GM19324 (cell line): ENCODE measurements around the gene HCRTR2.
"Not testable (repeated sequence)": the region's sequence is repeated elsewhere in the genome, so short reads cannot be mapped to it uniquely, and the experiment has no call there.

ENCODE experiments used
- ATAC-seq: cut with Tn5 transposase; IDR thresholded peaks from one replicate; pipeline ENCODE4 v1.9.1; 2021; ENCODE audit warnings: mild to moderate bottlenecking, moderate library complexity; ENCODE audit not compliant: unreplicated experiment, low FRiP score

HCRTR2 gene

DNA sequence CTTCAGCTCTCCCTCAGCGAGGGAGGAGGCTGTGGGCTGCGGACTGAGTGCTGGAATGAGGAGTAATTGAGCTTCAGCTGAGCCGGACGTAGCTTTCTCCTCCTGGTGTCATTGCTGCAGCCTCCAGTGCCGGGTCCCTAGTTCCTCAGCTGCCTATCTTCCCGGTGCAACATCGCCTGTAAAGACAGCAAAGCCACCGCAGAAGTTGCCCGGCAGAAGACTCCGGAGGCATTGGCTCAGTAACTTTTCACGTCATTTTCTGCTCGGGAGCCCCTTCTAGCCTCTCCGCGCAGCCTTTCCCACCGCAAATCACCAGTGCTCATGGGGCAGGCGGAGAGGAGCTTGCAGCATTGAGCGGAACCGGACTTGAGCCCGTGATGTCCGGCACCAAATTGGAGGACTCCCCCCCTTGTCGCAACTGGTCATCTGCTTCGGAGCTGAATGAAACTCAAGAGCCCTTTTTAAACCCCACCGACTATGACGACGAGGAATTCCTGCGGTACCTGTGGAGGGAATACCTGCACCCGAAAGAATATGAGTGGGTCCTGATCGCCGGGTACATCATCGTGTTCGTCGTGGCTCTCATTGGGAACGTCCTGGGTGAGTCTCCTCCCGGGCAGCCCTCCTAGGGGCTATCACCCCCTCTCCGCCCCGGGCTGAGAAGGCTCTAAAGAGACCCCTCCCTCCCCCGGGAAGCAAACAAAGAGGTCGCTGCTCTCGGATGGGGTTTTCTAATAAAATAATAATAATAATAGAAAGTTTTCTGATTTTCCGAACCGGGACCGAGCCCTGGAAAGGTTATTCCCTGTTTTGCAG is at the start of gene HCRTR2:
TSS of gene HCRTR2 (plus strand) at position 305 of the 816 bp plus-strand sequence. CDS start at position 378, 73 bp downstream.
- ATAC-seq: no peak

DNA sequence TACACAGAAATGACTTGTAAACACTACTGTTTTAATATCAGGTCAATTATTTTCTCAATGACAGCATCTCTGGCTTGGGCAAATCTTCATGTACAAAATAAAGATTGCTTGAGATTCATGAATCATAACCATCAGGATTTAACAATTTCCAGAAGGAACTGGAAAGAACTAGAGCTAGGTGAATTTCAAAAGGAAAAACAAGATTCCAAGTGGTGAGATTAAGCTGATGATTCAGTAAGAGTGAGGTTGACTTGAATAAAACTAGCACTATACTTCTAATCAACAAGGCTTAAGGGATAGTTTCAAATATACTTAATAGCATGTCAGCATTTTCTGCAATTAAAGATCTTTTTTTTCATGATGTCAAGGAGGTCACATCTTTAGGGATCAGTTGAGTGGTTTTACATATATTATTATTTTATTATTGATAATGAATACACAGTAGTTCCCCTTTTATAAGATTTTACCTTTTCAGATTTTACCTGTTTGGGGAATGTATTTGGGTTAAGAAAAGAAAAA is 43.5 kb upstream of the HCRTR2 start:
- no peak for ATAC-seq

DNA sequence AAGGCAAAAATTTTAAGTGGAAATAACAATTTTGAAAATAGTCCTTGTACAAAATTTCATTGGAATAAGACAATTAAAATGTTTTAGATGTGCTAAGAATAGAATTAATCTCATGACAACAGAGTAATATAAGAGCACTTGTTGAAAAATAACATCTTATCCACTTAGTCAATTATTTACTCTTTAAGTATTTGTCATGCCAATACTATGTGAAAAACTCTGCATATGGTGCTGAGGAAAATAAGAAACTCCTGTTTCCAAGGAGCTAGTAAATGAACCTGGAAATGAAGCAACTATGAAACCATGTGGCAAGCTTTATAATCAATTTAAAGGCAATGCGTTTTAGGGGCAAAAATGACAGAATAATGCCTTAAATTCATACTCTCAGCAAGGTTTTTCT is 42.7 kb upstream of the HCRTR2 start:
- ATAC-seq: no peak

DNA sequence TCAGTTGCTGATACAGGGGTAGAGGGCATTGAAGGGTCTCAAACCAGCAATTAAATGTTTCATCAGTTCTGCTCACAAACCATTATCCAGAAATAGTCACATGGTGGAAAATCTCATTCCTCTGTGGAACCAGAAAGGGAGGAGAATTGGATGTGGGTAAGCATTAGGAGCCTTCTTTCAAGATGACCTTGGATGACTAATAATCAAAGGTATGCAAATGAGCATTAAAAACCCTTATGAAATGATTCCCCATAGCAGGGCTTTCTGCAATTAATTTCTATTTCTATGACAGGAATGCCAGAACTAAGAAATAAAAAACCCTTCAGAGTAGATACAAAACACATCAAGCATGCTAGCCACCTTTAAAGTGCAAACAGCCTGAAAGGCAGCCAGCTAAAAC is 37.4 kb upstream of the HCRTR2 start:
- no peak for ATAC-seq

DNA sequence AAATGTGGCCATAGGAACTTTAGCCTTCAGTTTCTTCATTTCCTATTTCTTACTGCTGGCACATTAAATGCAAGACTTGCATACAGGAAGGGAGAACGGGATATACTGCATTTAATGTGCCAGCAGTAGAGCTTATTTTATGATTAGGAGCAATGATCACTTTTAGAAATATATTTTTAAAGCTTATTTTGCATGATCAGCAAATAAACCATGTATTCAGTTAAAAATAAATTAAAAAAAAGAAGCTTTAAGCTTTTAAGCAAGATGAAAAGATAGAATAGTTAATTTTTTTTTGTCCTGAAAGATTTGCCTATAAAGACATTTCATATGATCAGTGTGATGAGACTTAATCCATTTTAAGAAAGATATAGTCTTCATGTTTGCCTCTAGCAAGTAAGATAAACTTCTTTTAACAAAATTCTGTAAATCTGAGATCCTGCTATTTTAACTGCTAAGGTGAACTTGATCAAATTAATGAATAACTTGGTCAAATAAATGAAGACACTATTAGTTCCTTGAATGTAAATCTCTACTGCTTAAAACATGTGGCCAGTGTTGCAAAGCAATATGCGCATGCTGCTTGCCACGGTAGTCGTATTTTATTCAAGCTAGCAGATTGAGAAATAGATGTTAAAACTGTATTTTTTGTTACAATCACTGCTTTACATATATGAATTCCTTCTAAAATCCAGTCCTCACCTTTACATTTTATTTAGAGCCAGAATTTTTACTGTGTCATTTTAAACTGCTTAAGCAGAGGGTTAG is 36.2 kb upstream of the HCRTR2 start:
- ATAC-seq: no peak

- no peak for ATAC-seq
These were observed 32.7 kb upstream of the HCRTR2 start for GRCh38 chr6:55141611-55142010.

GRCh38 chr6:55142610-55143009 is 31.7 kb upstream of the HCRTR2 start:
- ATAC-seq: no peak

DNA sequence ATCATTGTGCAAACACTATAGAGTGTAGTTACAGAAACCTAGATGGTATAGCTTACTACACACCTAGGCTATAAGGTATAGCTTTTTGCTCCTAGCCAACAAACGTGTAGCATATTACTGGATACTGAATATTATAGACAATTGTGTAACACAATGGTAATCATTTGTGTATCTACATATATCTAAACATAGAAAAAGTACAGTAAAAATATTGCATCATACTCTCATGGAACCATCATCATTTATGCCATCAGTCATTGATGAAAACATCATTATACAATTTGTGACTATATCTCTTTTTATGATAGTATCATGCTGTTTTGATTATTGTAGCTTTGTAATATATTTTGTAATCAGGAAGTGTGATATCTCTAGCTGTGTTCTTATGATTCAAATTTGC is 21.0 kb upstream of the HCRTR2 start:
- no peak for ATAC-seq

- ATAC-seq: not testable (repeated sequence)
These were observed 15.5 kb upstream of the HCRTR2 start for GRCh38 chr6:55158784-55159183.

- ATAC-seq: no peak
These were observed 6.5 kb upstream of the HCRTR2 start for GRCh38 chr6:55167860-55168259.

GRCh38 chr6:55175078-55176049 is 1.0 kb downstream of the HCRTR2 start:
- no peak for ATAC-seq

DNA sequence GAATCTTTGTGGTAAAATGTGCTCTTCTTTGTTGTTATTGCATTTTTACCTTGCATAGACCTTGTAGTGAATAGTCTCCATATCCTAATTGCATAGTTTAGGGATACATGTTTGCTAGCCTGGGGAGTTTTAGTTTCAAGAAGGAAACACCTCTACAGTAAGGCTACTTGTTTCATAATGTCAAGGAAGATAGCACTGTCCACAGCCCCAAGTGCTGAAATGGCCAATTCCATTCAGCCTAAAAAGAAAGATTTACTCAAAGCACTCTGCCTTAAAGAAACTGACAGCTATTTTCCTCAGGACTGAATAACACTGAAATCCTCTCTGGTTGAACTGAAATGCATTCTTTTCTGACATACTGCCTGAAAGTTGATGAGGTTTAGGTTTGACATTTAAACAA is 2.6 kb downstream of the HCRTR2 start:
- ATAC-seq: no peak

DNA sequence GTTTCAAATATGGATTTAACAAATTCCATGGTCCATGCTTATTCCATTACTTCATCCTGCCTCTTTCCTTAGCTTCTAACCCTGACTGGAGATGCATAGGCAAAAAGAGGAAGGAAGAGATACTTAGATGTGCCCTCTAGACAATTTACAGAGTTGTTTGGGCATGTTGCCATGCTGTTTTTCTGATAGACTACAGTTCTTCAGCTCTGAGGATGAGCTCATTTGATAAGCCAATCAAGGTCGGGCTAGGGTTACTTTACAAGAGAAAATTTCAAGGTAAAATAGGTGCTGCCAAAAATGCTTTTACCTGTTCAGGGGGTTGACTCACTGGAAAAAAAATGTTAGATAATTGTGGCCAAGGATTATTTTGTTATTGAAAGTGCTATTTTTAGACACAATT is 5.9 kb downstream of the HCRTR2 start:
- no peak for ATAC-seq

GRCh38 chr6:55182016-55182650 is 7.8 kb downstream of the HCRTR2 start:
- ATAC-seq: no peak

DNA sequence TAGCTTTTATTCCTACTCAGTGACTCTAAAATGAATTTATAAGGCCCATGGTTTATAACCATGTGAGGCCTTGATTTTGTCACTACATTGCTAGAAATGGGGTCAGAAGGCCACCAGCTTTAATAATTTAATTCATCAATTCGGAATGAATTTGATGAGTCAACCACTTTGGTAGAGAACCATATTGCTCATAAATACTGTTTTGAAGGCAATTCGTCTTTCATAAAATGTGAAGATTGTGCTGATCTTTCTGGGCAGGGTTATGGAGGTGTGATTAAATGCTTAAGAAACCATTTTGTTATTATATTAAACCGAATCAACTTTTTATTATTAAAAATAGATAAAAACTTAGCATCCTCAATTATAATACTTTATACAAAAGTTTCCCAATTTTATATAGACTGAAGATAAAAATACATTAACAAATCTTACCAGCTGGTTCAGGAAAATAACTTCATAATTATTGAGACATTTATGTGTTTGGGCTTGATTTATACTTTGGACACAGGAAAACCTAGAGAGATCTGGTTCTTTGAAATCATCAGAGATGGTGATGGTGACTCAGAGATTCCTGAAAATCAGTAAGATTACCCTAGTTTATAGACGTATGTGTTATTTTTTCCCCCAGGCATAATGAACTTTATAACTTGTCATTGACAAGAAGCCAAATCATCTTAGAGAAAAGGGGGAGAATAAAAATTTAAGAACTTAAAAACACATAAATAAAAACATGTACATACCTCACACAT is 10.6 kb downstream of the HCRTR2 start:
- no peak for ATAC-seq

DNA sequence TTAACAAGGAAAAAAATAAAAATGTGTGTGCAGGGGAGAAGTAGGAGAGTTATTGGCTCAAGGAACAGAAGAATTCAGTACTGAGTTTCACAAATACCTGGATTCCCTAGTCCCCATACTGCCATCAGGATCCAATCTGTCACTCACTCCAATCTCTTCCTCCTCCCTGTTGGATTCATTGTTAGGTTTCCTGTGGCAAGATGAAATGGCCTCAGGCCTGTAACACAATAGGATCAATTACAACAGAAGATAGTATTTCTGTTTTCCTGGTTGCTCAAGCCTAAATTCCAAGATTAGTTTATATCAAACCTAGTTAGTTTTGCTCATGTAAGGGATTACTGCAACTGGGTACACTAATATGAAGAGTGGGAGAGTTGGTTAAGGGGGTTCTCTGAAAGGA is 24.4 kb downstream of the HCRTR2 start:
- no peak for ATAC-seq

- ATAC-seq: no peak
These were observed 24.9 kb downstream of the HCRTR2 start for GRCh38 chr6:55199239-55199638.

DNA sequence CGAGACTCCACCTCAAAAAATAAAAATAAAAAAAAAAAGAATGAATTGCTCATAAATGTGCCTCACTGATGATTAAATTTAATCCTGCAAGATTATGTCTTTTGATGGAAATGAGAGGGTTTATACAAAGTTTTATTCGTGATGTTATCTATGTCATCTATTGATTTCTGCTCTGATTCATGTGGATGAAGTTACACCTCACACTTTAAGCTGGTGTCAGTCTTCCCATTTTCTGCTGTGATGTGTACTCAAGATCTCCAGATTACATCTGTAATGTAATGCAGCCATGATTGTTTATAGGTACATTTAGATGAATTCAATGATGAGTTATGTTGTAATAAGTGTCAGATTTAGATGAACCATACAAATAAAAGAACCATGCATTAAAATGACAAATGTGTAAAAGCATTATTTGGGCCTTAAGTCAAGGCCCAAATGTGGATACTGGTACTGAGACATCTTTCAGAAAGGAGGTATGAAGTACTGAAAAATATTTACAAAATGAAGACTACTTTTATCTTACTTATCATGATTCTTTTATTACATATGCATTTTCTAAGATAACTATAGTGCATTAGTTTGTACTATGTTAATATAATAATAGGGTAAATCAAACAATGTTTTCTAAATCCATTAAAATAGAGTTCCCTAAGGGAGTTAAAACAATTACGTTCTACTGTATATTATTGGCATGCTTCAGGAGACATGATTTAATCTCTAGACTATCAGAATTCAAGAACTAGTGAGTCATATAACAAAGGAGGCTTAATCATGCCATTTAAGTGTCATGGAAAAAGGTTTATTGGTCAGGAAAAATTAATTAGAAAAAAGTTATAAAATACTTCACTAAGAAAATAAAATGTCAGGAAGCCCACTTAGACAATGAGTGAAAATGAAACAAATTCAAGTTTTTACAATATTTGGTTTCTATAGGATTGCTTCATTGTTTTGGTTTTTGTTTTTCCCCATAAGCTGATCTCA is 34.5 kb downstream of the HCRTR2 start:
- ATAC-seq: no peak
